Lower leg skin (tissue), 3 donors: ENCODE results near the gene HSPBP1.

Source experiments
- CTCF ChIP-seq, 3 donors: fragments of 450-650 bp; IDR thresholded peaks; one replicate each; pipeline ENCODE4 v1.5.1; 2016; ENCODE audit warnings: antibody characterized with exemption in 3 of 3, mild to moderate bottlenecking in 3 of 3, moderate library complexity in 2 of 3
- POLR2A ChIP-seq, 2 donors: fragments of 450-650 bp; IDR thresholded peaks; one replicate each; pipeline ENCODE4 v1.6.1; 2016 to 2017; ENCODE audit warnings: antibody characterized with exemption in 2 of 2, mild to moderate bottlenecking in 1 of 2, moderate library complexity in 1 of 2

DNA sequence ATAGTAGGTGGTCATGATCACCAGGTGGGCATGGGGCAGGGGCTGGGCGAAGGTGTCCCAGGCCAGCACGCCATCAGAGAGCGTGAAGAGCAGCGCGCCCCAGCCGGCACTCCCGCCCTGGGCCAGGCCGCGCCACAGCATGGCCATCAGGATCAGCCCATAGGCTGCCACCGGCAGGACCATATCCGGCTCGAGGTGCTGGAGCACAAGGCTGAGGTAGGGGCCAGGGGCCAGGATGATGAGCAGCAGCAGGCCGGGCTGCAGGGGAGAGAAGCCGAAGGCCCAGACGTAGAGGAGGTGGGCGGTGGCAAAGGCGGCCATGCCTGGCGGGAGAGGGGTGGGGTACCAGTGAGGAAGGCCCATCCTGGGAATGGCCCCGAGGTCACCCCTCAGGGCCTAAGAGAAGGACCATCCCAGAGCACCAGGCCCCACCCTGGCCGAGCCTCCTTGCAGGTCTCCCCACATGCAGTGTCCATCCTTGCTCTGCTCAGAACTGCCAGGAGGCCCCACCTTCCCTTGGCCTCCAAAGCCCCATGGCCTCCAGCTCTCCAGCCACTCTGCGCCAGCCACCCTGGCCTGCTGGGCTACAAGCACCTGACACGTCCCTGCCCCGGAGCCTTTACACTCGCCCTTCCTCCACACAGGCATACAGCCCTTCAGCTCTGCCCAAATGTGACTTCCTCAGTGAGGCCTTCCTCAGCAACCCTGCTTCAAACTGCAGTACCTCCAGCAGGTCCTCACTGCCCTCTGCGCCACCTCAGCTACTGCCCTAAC, 52.5 kb downstream of the HSPBP1 start:
- TF ChIP-seq POLR2A (IDR thresholded peaks at IDR 0.05) (no peak), CTCF (IDR thresholded peaks at IDR 0.05) (no peak)
